ENCODE results near the gene STK26. TPM values are rescaled to one million over a fixed set of nuclear protein-coding genes. Genes with fewer than 3 reads are reported as not detected.
"Not testable (repeated sequence)": the region's sequence is repeated elsewhere in the genome, so short reads cannot be mapped to it uniquely, and the experiment has no call there.

Gene STK26
- total RNA-seq, 4 donors from 2014 or later, result 65.9 to 137 (median 111) TPM

DNA sequence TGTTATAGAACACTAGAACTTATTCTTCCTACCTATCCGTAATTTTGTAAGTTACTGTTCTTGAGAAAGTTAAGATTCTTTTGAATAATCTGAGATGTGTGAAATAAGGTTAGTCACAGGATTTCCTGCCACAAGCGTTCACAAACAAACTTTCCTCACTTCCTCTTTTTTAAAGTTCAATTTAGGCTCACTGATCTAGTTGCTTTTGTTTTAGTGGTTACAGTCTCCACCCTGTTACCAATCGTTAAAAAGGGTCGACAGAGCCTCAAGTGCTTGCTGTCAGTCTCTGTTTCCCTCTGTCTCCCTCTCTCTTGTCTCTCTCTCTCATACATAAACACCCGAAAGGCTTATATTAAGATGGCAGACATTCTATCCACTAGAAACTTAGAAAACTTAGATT lies 35.9 kb upstream of the STK26 start:
- Histone ChIP-seq H3K36me3 (no peaks in the 10 kb centered on the region), H3K27ac (no peak overlapping the region), H3K4me3 (no peak overlapping the region), H3K27me3 (no peaks in the 10 kb centered on the region), H3K9me3 (no peaks in the 10 kb centered on the region), H3K4me1 (no peaks in the 10 kb centered on the region)
- intact Hi-C loops (cut with DNase I; ENCODE audit: low total_unique reads), result no loop called here
- no peak for DNase-seq
- TF ChIP-seq POLR2A (IDR thresholded peaks at IDR 0.05), result no peak
- TF ChIP-seq CTCF (IDR thresholded peaks at IDR 0.05), result no peak

GRCh38 chrX:131988236-131988635 lies 34.9 kb upstream of the STK26 start:
- no peaks in the 10 kb centered on the region for H3K9me3 ChIP-seq
- TF ChIP-seq CTCF (IDR thresholded peaks at IDR 0.05), result no peak
- no peak for TF ChIP-seq POLR2A (IDR thresholded peaks at IDR 0.05)
- H3K27ac ChIP-seq, result no peak overlapping the region
- no peaks in the 10 kb centered on the region for H3K36me3 ChIP-seq
- H3K4me1 ChIP-seq, result no peaks in the 10 kb centered on the region
- DNase-seq, result no peak
- no peaks in the 10 kb centered on the region for H3K27me3 ChIP-seq
- intact Hi-C loops (cut with DNase I; ENCODE audit: low total_unique reads), result no loop called here
- H3K4me3 ChIP-seq, result no peak overlapping the region

GRCh38 chrX:132001127-132001526 lies 22.0 kb upstream of the STK26 start:
- H3K27me3 ChIP-seq, result no peaks in the 10 kb centered on the region
- H3K4me3 ChIP-seq, result no peak overlapping the region
- no peaks in the 10 kb centered on the region for H3K4me1 ChIP-seq
- no peaks in the 10 kb centered on the region for H3K36me3 ChIP-seq
- H3K27ac ChIP-seq, result no peak overlapping the region
- H3K9me3 ChIP-seq, result no peaks in the 10 kb centered on the region
- DNase-seq, result no peak
- intact Hi-C loops (cut with DNase I; ENCODE audit: low total_unique reads), result no loop called here
- no peak for TF ChIP-seq POLR2A (IDR thresholded peaks at IDR 0.05)
- TF ChIP-seq CTCF (IDR thresholded peaks at IDR 0.05), result no peak

GRCh38 chrX:132004728-132005127 lies 18.4 kb upstream of the STK26 start:
- Histone ChIP-seq H3K36me3 (no peaks in the 10 kb centered on the region), H3K27me3 (no peaks in the 10 kb centered on the region), H3K27ac (no peak overlapping the region), H3K4me3 (no peak overlapping the region), H3K4me1 (no peaks in the 10 kb centered on the region), H3K9me3 (no peaks in the 10 kb centered on the region)
- no peak for DNase-seq
- intact Hi-C loops (cut with DNase I; ENCODE audit: low total_unique reads), result no loop called here
- TF ChIP-seq POLR2A (IDR thresholded peaks at IDR 0.05) (no peak), CTCF (IDR thresholded peaks at IDR 0.05) (no peak)

DNA sequence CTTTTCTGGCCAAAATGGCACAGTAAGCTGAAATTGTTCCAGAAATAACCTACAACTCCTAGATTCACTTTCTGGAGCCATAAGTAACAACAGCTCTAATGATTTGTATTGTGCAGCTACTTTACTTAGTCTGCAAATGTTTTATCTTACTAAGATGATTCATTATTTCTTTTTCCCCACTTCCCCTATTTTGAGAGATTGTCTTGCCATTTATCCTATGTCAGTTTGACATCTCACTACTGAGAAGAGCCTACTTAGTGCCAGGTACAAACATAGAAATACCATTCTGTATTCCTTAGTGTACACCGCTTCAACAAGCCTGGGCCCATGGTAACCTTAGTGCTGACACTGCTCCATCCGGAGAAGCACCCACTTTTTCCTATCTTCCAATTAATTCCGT lies 13.8 kb upstream of the STK26 start:
- no peak for TF ChIP-seq POLR2A (IDR thresholded peaks at IDR 0.05)
- TF ChIP-seq CTCF (IDR thresholded peaks at IDR 0.05), result no peak
- Histone ChIP-seq H3K27ac (no peak overlapping the region), H3K4me3 (no peak overlapping the region), H3K4me1 (no peaks in the 10 kb centered on the region), H3K27me3 (no peaks in the 10 kb centered on the region), H3K36me3 (no peaks in the 10 kb centered on the region), H3K9me3 (no peaks in the 10 kb centered on the region)
- intact Hi-C loops (cut with DNase I; ENCODE audit: low total_unique reads), result no loop called here
- no peak for DNase-seq

DNA sequence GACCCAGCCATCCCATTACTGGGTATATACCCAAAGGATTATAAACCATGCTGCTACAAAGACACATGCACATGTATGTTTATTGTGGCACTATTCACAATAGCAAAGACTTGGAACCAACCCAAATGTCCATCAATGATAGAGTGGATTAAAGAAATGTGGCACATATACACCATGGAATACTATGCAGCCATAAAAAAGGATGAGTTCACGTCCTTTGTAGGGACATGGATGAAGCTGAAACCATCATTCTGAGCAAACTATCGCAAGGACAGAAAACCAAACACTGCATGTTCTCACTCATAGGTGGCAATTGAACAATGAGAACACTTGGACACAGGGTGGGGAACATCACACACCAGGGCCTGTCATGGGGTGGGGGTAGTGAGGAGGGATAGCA lies 12.9 kb upstream of the STK26 start:
- H3K9me3 ChIP-seq; DNase-seq; H3K4me3 ChIP-seq; H3K27ac ChIP-seq; H3K4me1 ChIP-seq; H3K36me3 ChIP-seq; H3K27me3 ChIP-seq; intact Hi-C loops (cut with DNase I; ENCODE audit: low total_unique reads): not testable (repeated sequence)

Data from uterus (tissue), 4 donors.